NCI-H524 treated with DMSO at 0.1 percent for 48 hours (cell line): ENCODE data around the gene RBM22.

Experiments used
- DNase-seq: peaks from one replicate; lab custom pipeline; 2025; lab: John Stamatoyannopoulos, UW

RBM22 gene

GRCh38 chr5:150672237-150672883, 28.5 kb downstream of the RBM22 start:
- no peak for DNase-seq

- DNase-seq: no peak
Measured at GRCh38 chr5:150671509-150672236, 29.2 kb downstream of the RBM22 start.

- DNase-seq: no peak
Measured at GRCh38 chr5:150670948-150671310, 29.9 kb downstream of the RBM22 start.

GRCh38 chr5:150670275-150670947, 30.5 kb downstream of the RBM22 start:
- no peak for DNase-seq

GRCh38 chr5:150665044-150665443, 35.8 kb downstream of the RBM22 start:
- no peak for DNase-seq

- DNase-seq: no peak
Measured at GRCh38 chr5:150663936-150664335, 36.9 kb downstream of the RBM22 start.

GRCh38 chr5:150662731-150663516, 37.9 kb downstream of the RBM22 start:
- DNase-seq: no peak

GRCh38 chr5:150661821-150662596, 38.9 kb downstream of the RBM22 start:
- no peak for DNase-seq

GRCh38 chr5:150661086-150661485, 39.8 kb downstream of the RBM22 start, which contains the start of gene MYOZ3:
MYOZ3 (plus strand) TSS chr5:150661251; CDS start chr5:150662942, 1,691 bp downstream.
- no peak for DNase-seq

GRCh38 chr5:150660108-150660831, 40.6 kb downstream of the RBM22 start:
- no peak for DNase-seq

GRCh38 chr5:150659360-150660107, 41.3 kb downstream of the RBM22 start:
- DNase-seq: no peak

- no peak for DNase-seq
Measured at GRCh38 chr5:150658699-150659265, 42.1 kb downstream of the RBM22 start.

GRCh38 chr5:150658121-150658520, 42.7 kb downstream of the RBM22 start:
- no peak for DNase-seq

- no peak for DNase-seq
Measured at GRCh38 chr5:150656191-150657132, 44.4 kb downstream of the RBM22 start.

- DNase-seq: no peak
Measured at GRCh38 chr5:150655221-150655620, 45.6 kb downstream of the RBM22 start.

GRCh38 chr5:150653762-150654556, 46.9 kb downstream of the RBM22 start:
- DNase-seq: no peak

- DNase-seq: no peak
Measured at GRCh38 chr5:150653145-150653761, 47.6 kb downstream of the RBM22 start.
